Measurements from ENCODE around the gene CREB3L1.

GRCh38 chr11:46281371-46281831, 3.9 kb downstream of the CREB3L1 start:
- no peak for TF ChIP-seq CTCF (IDR thresholded peaks at IDR 0.05; ENCODE audit: low read depth, low read length, poor library complexity, severe bottlenecking)
- TF ChIP-seq EZH2phosphoT487 (IDR thresholded peaks at IDR 0.05; ENCODE audit: borderline replicate concordance, low read length), result no peak

Data from DOHH2 (cell line).